Ishikawa (cell line): ENCODE results near the gene KLRF2.

Experiments
- CEBPB ChIP-seq: IDR thresholded peaks from 2 replicates; pipeline ENCODE4 v1.6.1; 2012
- CREB1 ChIP-seq: IDR thresholded peaks from 2 replicates; pipeline ENCODE4 v1.6.1; 2012; ENCODE audit warnings: low read depth
- EGR1 ChIP-seq: IDR thresholded peaks from 2 replicates; pipeline ENCODE4 v1.6.1; 2012
- EP300 ChIP-seq: IDR thresholded peaks from 2 replicates; pipeline ENCODE4 v1.6.1; 2012; ENCODE audit warnings: borderline replicate concordance
- FOXM1 ChIP-seq: IDR thresholded peaks from 2 replicates; pipeline ENCODE4 v1.6.1; 2012; ENCODE audit warnings: low read depth, borderline replicate concordance
- NFIC ChIP-seq: IDR thresholded peaks from 2 replicates; pipeline ENCODE4 v1.6.1; 2012
- RAD21 ChIP-seq: IDR thresholded peaks from 2 replicates; pipeline ENCODE4 v1.6.1; 2012; ENCODE audit warnings: low read depth
- TAF1 ChIP-seq: IDR thresholded peaks from 2 replicates; pipeline ENCODE4 v1.6.1; 2012; ENCODE audit warnings: low read depth, mild to moderate bottlenecking
- TCF12 ChIP-seq: IDR thresholded peaks from 2 replicates; pipeline ENCODE4 v1.6.1; 2012; ENCODE audit warnings: low read depth
- TEAD4 ChIP-seq: IDR thresholded peaks from 2 replicates; pipeline ENCODE4 v1.6.1; 2012
- YY1 ChIP-seq: IDR thresholded peaks from 2 replicates; pipeline ENCODE4 v1.6.1; 2012; ENCODE audit warnings: low read depth
- ZBTB7A ChIP-seq: IDR thresholded peaks from 2 replicates; pipeline ENCODE4 v1.6.1; 2012; ENCODE audit warnings: low read depth
- TF ChIP-seq, protein P1 (sequence below): IDR thresholded peaks from 2 replicates; pipeline ENCODE4 v1.6.1; 2012
- TF ChIP-seq, protein P2 (sequence below): IDR thresholded peaks from 2 replicates; pipeline ENCODE4 v1.6.1; 2012
- TF ChIP-seq, protein P3 (sequence below): IDR thresholded peaks from 2 replicates; pipeline ENCODE4 v1.6.1; 2012; ENCODE audit warnings: low read depth, mild to moderate bottlenecking

Gene KLRF2

DNA sequence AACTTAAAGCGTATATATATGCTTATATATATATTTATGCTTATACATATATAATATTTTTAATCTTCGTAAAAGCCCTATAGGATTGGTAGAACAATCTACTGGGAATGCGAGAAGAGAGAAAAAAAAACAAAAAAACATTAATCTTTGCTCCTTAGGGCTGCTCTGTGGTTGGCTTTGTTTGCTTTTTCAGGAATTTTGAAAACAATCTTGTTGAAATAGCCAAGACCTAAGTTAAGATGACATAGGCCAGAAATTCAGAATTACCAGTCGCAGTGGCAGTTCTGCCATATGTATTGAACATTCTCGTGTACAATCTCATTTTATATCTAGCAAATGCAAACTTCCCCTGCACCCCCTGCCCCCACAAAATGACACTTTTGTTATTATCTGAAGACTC is 699 bp downstream of the KLRF2 start:
- no peak for TF ChIP-seq EP300
- TF ChIP-seq CREB1: no peak
- TF ChIP-seq EGR1: no peak
- no peak for TF ChIP-seq YY1
- TF ChIP-seq, protein P1, sequence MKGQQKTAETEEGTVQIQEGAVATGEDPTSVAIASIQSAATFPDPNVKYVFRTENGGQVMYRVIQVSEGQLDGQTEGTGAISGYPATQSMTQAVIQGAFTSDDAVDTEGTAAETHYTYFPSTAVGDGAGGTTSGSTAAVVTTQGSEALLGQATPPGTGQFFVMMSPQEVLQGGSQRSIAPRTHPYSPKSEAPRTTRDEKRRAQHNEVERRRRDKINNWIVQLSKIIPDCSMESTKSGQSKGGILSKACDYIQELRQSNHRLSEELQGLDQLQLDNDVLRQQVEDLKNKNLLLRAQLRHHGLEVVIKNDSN: no peak
- TF ChIP-seq, protein P2, sequence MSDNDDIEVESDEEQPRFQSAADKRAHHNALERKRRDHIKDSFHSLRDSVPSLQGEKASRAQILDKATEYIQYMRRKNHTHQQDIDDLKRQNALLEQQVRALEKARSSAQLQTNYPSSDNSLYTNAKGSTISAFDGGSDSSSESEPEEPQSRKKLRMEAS: no peak
- TF ChIP-seq TEAD4: no peak
- TF ChIP-seq, protein P3, sequence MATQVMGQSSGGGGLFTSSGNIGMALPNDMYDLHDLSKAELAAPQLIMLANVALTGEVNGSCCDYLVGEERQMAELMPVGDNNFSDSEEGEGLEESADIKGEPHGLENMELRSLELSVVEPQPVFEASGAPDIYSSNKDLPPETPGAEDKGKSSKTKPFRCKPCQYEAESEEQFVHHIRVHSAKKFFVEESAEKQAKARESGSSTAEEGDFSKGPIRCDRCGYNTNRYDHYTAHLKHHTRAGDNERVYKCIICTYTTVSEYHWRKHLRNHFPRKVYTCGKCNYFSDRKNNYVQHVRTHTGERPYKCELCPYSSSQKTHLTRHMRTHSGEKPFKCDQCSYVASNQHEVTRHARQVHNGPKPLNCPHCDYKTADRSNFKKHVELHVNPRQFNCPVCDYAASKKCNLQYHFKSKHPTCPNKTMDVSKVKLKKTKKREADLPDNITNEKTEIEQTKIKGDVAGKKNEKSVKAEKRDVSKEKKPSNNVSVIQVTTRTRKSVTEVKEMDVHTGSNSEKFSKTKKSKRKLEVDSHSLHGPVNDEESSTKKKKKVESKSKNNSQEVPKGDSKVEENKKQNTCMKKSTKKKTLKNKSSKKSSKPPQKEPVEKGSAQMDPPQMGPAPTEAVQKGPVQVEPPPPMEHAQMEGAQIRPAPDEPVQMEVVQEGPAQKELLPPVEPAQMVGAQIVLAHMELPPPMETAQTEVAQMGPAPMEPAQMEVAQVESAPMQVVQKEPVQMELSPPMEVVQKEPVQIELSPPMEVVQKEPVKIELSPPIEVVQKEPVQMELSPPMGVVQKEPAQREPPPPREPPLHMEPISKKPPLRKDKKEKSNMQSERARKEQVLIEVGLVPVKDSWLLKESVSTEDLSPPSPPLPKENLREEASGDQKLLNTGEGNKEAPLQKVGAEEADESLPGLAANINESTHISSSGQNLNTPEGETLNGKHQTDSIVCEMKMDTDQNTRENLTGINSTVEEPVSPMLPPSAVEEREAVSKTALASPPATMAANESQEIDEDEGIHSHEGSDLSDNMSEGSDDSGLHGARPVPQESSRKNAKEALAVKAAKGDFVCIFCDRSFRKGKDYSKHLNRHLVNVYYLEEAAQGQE: no peak

DNA sequence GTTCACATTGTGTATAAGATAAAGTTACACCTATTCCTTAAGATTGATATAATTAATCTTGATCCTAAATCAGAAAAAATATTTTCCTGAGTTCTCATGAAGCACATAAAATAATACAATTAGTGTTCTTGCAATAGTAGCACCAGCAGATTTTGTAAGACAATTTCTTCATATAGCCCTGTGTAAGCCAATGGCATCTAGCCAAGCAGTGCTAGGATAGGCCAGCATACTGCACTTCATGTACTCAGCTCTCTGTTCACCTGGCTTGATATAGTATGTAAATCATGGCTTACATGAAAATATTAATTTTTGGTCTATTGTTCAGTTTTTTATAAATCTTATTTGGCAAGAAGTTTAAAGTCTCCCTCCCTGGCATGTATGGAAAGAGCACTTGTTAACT is 1.9 kb downstream of the KLRF2 start:
- TF ChIP-seq TEAD4 (no peak), YY1 (no peak), NFIC (no peak), EGR1 (no peak), RAD21 (no peak)

DNA sequence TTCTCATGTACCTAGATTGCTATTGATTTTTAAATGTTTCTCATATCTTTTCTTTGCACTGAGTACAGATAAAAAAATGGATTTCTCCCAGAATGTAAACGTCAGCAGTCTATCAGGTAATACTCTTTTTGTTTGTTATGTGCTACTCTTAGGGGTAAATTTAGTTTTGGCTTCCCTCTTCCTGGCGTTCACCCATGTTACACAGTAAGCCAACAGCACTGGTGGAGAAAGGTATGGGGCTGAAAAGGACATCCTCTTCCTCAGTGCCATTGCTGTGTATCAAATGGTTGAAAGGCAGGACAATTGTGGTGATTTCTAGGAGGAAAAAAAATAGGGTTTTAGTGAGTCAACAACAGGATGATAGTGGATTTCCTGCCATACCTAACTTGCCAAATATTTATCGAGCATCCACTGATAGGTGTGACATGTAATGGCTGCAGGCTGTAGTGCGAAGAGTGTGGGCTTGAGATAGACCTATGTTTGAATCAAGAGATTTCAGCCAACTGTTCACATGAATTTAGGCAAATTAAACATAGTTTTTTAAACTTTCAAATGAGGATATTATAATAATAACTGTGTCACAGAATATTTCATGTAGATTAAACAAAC is 7.5 kb downstream of the KLRF2 start:
- TF ChIP-seq FOXM1 (no peak), YY1 (no peak), NFIC (no peak), EGR1 (no peak), CEBPB (no peak), TCF12 (no peak), TEAD4 (no peak), RAD21 (no peak), TAF1 (no peak), ZBTB7A (no peak), EP300 (no peak), CREB1 (no peak)
- TF ChIP-seq, protein P2: no peak
- TF ChIP-seq, protein P1: no peak
- TF ChIP-seq, protein P3: no peak

- TF ChIP-seq TCF12 (no peak), EGR1 (no peak), TAF1 (no peak), CEBPB (no peak), YY1 (no peak), CREB1 (no peak), TEAD4 (no peak), EP300 (no peak)
These were observed 14.1 kb downstream of the KLRF2 start for GRCh38 chr12:9895215-9895971.

GRCh38 chr12:9897535-9897934 is 16.2 kb downstream of the KLRF2 start:
- TF ChIP-seq NFIC (no peak), TAF1 (no peak)

- TF ChIP-seq EP300 (no peak), YY1 (no peak), TCF12 (no peak), TEAD4 (no peak), RAD21 (no peak), FOXM1 (no peak), NFIC (no peak), CREB1 (no peak), TAF1 (no peak)
These were observed 17.9 kb downstream of the KLRF2 start for GRCh38 chr12:9899209-9899608.
